PC-3 (cell line): ENCODE results near the gene DLG5.

Experiments used
- EZH2 ChIP-seq: fragments of 300-600 bp; sonication (generic); IDR thresholded peaks from one replicate; pipeline ENCODE4 v1.6.1; 2017; ENCODE audit warnings: antibody characterized with exemption, mild to moderate bottlenecking, low read length; ENCODE audit not compliant: unreplicated experiment
- TF ChIP-seq, protein P1 (sequence below): fragments of 300-600 bp; sonication (generic); conservative IDR thresholded peaks from 2 replicates; pipeline ENCODE4 v1.5.1; 2017; ENCODE audit warnings: antibody characterized with exemption, low read depth, mild to moderate bottlenecking, low read length

DNA sequence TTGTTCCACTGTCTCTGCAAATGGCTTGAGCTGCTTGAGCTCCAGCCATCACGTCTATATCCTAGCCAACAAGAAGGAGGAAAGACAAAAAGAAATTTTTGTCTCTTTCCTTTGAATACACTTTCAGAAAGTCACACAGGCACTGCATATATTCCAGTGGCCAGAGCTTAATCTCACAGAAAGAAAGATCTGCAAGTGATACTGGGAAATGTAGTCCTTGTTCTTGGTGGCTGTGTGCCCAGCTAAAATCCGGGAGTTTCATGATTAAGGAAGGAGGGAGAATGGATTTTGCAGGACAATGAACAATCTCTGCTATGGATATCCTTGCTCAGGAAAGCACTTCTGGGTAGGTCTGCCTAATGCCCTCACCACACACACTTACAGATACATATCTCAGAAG, 19.5 kb upstream of the DLG5 start:
- TF ChIP-seq, protein P1, sequence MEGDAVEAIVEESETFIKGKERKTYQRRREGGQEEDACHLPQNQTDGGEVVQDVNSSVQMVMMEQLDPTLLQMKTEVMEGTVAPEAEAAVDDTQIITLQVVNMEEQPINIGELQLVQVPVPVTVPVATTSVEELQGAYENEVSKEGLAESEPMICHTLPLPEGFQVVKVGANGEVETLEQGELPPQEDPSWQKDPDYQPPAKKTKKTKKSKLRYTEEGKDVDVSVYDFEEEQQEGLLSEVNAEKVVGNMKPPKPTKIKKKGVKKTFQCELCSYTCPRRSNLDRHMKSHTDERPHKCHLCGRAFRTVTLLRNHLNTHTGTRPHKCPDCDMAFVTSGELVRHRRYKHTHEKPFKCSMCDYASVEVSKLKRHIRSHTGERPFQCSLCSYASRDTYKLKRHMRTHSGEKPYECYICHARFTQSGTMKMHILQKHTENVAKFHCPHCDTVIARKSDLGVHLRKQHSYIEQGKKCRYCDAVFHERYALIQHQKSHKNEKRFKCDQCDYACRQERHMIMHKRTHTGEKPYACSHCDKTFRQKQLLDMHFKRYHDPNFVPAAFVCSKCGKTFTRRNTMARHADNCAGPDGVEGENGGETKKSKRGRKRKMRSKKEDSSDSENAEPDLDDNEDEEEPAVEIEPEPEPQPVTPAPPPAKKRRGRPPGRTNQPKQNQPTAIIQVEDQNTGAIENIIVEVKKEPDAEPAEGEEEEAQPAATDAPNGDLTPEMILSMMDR = no peak
- TF ChIP-seq EZH2 = no peak
